Activated B cell treated with CpG ODN at 0.5 μM for 24 hours (primary cell): ENCODE results near the gene SEL1L3. TPM values are rescaled to one million over a fixed set of nuclear protein-coding genes. Genes with fewer than 3 reads are reported as not detected.

ENCODE experiments used
- ATAC-seq: fragments of 200-7000 bp; cut with Tn5 transposase; one replicate; pipeline ENCODE4 v1.10.0; 2021; ENCODE audit warnings: low read depth, mild to moderate bottlenecking, moderate library complexity
- CTCF ChIA-PET: fragments of 350-600 bp; sonication (Branson Sonifier 250); formaldehyde crosslinking; loops from one replicate; lab custom pipeline; 2021; ENCODE audit warnings: antibody characterized with exemption; lab: Charles Lee
- POLR2A ChIA-PET: fragments of 350-600 bp; sonication (Branson Sonifier 250); formaldehyde crosslinking; loops from one replicate; lab custom pipeline; 2021; ENCODE audit warnings: antibody characterized with exemption; lab: Charles Lee
- DNase-seq: peaks from one replicate; pipeline ENCODE4 v3.0.0; 2022
- H3K27ac Mint-ChIP-seq: one replicate; pipeline ENCODE4 v1.8.0; 2020; ENCODE audit warnings: mixed read lengths
- H3K27me3 Mint-ChIP-seq: one replicate; pipeline ENCODE4 v1.8.0; 2021; ENCODE audit warnings: mixed read lengths
- H3K36me3 Mint-ChIP-seq: one replicate; pipeline ENCODE4 v1.8.0; 2021; ENCODE audit warnings: low read depth, mixed read lengths
- H3K4me1 Mint-ChIP-seq: one replicate; pipeline ENCODE4 v1.8.0; 2021; ENCODE audit warnings: mixed read lengths
- H3K4me3 Mint-ChIP-seq: one replicate; pipeline ENCODE4 v1.8.0; 2020; ENCODE audit warnings: mild to moderate bottlenecking, mixed read lengths
- H3K9me3 Mint-ChIP-seq: one replicate; pipeline ENCODE4 v1.8.0; 2020; ENCODE audit warnings: mixed read lengths
- intact Hi-C: fragments of 100-400 bp; cut with micrococcal nuclease; formaldehyde crosslinking; loops from one replicate; pipeline ENCODE4 v1.15.1; 2024
- total RNA-seq: library from RNA; stranded (reverse); gene quantifications from 2 replicates; pipeline ENCODE4 v1.2.3, GENCODE V29; 2022
- TF ChIP-seq, protein P1 (sequence below): fragments of 200-600 bp; IDR thresholded peaks from one replicate; pipeline ENCODE4 v1.8.0; 2022; ENCODE audit warnings: antibody characterized with exemption, mild to moderate bottlenecking

The SEL1L3 gene
- total RNA-seq, 1 donor from 2014 or later, result 113 TPM

DNA sequence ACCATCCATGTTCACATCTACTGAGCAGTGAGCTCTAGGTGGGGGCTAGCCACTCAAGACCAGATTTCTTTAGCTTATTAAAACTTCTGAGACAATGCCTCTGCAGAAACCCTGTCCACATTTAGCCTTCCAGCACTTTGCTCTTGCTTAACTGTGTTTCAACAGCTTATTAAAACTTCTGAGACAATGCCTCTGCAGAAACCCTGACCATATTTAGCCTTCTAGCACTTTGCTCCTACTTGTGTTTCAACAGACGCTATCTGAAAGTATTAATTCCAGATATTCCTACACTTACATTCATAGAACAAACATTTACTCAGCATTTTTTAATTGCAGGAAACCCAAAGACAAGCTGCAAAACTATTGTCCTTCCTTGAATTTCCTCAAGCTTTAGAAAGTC lies 91.9 kb downstream of the SEL1L3 start:
- Mint-ChIP-seq H3K27me3 (no peaks in the 10 kb centered on the region), H3K9me3 (no peaks in the 10 kb centered on the region), H3K36me3 (peaks cover 88% of the 10 kb centered on the region), H3K27ac (no peak overlapping the region), H3K4me1 (no peaks in the 10 kb centered on the region), H3K4me3 (no peak overlapping the region)
- intact Hi-C loops, result no loop called here
- ATAC-seq (no peak), DNase-seq (no peak)
- ChIA-PET POLR2A (interaction anchor here (0.7 kb wide), 1 partner anchor 141 kb away, joined by 4 read pairs; no protein-coding TSS in a partner anchor), CTCF (no interaction called here)
- TF ChIP-seq, protein P1, sequence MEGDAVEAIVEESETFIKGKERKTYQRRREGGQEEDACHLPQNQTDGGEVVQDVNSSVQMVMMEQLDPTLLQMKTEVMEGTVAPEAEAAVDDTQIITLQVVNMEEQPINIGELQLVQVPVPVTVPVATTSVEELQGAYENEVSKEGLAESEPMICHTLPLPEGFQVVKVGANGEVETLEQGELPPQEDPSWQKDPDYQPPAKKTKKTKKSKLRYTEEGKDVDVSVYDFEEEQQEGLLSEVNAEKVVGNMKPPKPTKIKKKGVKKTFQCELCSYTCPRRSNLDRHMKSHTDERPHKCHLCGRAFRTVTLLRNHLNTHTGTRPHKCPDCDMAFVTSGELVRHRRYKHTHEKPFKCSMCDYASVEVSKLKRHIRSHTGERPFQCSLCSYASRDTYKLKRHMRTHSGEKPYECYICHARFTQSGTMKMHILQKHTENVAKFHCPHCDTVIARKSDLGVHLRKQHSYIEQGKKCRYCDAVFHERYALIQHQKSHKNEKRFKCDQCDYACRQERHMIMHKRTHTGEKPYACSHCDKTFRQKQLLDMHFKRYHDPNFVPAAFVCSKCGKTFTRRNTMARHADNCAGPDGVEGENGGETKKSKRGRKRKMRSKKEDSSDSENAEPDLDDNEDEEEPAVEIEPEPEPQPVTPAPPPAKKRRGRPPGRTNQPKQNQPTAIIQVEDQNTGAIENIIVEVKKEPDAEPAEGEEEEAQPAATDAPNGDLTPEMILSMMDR, result no peak

DNA sequence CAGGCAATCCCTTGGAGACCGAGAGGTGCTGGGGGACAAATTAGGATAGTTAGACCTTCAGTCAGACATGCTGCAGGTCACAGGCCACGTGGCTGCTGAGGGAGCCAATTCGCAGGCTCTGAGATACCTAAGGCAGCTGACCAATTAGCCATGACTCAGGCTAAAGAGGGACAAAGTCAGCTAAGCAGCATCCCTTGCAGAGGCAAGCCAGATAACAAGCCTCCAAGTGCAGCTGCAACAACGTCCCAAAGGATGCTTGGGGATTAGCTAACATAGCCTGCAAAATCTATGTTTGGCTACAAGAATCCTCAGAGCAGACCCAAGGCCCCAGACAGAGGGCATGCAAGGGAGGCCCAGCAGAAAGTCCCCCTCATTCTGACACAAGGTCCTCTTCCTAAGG lies 93.5 kb downstream of the SEL1L3 start:
- Mint-ChIP-seq H3K4me3 (no peak overlapping the region), H3K27ac (no peak overlapping the region), H3K36me3 (peaks cover 88% of the 10 kb centered on the region), H3K4me1 (no peaks in the 10 kb centered on the region), H3K27me3 (no peaks in the 10 kb centered on the region), H3K9me3 (no peaks in the 10 kb centered on the region)
- no peak for DNase-seq
- intact Hi-C loops, result no loop called here
- ChIA-PET CTCF (interaction anchor here (0.7 kb wide), 1 partner anchor 31 kb away, joined by 3 read pairs; no protein-coding TSS in a partner anchor), POLR2A (no interaction called here)
- TF ChIP-seq, protein P1, result no peak
- ATAC-seq, result no peak

DNA sequence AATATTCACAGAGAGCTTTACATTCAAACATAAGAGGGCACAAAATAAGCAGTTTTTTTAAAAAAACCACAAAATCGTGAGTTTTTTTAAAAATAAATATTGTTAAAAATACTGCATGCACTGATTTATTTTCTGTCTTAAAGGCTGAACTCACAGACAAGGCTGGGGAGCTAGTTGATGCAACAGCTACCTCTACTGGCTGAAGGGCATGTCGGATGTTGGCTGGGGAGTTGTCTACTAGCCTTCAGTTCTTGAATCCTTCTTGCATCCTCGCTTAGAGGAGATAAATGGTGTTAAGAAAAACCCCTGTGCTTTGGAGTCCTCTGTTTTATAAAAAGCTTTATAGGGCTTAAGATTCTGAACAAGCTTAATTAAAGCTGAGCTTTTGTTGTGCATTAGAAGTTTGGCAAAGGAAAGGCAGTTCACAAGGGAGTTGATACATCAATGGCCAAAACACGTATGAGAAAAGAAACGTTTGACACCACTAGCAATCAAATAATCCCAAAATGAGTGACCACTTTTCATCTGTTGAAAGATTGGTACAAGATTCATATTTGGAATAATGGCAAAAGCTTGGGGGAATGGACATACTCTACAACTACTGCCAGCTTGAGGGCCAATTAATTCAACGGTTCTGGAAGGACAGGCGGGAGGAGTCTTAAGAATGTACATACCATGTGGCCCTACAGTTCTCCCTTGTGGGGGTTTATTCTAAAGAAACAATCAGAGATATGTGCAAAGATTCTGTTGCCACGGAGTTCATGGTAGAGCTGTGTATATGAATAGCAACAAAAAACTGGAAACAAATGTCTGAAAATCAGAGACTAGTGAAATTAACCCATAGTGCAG lies 94.7 kb downstream of the SEL1L3 start:
- TF ChIP-seq, protein P1, result no peak
- ChIA-PET POLR2A (no interaction called here), CTCF (interaction anchor here (1.1 to 1.8 kb wide), 4 partner anchors 8 to 788 kb away, joined by 3 to 12 read pairs (median 4); no protein-coding TSS in a partner anchor)
- H3K4me1 Mint-ChIP-seq, result no peaks in the 10 kb centered on the region
- no peak overlapping the region for H3K27ac Mint-ChIP-seq
- intact Hi-C loops, result no loop called here
- ATAC-seq (no peak), DNase-seq (no peak)
- H3K9me3 Mint-ChIP-seq, result no peaks in the 10 kb centered on the region
- H3K36me3 Mint-ChIP-seq, result peaks cover 88% of the 10 kb centered on the region
- H3K4me3 Mint-ChIP-seq, result no peak overlapping the region
- no peaks in the 10 kb centered on the region for H3K27me3 Mint-ChIP-seq

DNA sequence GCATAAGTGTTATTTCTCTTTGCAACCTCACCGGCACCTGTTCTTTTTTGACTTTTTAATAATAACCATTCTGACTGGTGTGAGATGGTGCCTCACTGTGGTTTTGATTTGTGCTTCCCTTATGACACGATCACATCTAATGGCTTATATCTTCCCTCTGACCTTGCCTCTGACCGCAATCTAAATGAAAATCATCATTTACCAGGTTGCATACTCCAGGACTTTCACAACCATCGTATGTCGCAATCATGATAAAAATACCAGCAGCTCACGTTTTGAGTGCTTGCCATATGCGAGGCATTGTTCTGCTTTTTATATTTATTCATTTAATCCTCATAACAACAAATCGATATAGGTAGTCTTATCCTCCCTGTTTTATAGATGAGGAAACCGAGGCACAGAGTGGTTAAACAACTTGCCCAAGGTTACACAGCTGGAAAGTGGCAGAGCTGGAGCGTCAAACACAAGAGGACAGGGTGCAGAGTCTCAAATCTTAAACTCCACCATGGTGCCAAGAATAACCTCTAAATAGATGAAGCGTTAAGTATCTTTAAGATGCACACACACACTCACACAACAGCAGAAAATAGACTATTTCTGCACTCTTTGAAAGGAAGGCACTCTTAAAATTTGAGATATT lies 102.2 kb downstream of the SEL1L3 start:
- Mint-ChIP-seq H3K36me3 (peaks cover 90% of the 10 kb centered on the region), H3K4me1 (no peaks in the 10 kb centered on the region), H3K4me3 (no peak overlapping the region), H3K9me3 (no peaks in the 10 kb centered on the region), H3K27ac (no peak overlapping the region), H3K27me3 (no peaks in the 10 kb centered on the region)
- TF ChIP-seq, protein P1, result no peak
- ChIA-PET CTCF (no interaction called here), POLR2A (no interaction called here)
- DNase-seq, result no peak
- no peak for ATAC-seq
- intact Hi-C loops, result no loop called here

DNA sequence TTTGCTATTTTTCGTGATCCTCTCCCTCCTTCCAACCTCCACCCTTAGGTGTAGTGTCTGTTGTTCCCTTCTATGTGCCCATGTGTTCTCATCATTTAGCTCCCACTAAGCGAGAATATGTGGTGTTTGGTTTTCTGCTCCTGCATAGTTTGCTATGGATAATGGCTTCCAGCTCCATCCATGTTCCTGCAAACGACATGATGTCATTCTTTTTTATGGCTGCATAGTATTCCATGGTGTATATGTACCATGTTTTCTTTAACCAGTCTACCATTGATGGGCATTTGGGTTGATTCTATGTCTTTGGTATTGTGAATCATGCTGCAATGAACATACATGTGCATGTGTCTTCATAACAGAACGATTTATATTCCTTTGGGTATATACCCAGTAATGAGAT lies 102.7 kb downstream of the SEL1L3 start:
- H3K4me1 Mint-ChIP-seq, result no peaks in the 10 kb centered on the region
- POLR2A ChIA-PET, result no interaction called here
- DNase-seq (no peak), ATAC-seq (no peak)
- H3K4me3 Mint-ChIP-seq, result no peak overlapping the region
- peaks cover 89% of the 10 kb centered on the region for H3K36me3 Mint-ChIP-seq
- no peak overlapping the region for H3K27ac Mint-ChIP-seq
- H3K9me3 Mint-ChIP-seq, result no peaks in the 10 kb centered on the region
- intact Hi-C loops, result no loop called here
- CTCF ChIA-PET, result no interaction called here
- H3K27me3 Mint-ChIP-seq, result no peaks in the 10 kb centered on the region
- TF ChIP-seq, protein P1, result no peak
